SKM-1 (cell line): Measurements from ENCODE around the gene OR52I1.

Experiments used
- DNase-seq: peaks from one replicate; lab custom pipeline; 2025; ENCODE audit not compliant: unreplicated experiment; lab: John Stamatoyannopoulos, UW

Gene OR52I1

DNA sequence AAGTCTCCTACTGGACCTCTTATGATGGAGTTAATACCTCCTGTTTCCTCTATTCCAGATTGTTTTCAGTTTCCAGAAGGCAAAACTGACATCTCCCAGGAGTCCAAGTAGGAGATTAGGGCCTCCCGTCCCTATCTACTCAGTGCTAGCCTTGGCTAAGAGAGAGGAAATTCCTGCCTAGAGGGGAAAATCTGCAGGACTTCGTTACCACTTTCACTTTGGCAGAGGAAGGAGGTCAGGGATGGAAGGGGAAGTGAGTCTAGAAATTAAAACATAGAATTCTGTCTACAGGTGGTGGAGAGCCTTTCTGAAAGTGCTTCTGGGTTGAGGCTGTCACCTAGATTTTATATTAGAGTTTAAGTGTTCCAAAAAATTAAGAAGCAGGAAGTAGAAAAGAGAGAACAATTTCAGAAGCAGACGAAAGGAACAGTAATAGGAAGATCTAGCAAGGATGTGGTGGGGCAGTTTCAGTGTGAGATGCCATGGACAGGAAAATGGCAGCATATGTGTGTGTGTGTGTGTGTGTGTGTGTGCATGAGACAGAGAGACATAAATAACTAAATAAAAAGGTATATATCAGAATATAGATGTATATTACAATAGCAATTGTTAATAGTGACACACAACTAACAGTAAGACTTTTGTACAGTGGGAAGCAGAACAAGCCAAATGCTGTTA lies 16.6 kb downstream of the OR52I1 start:
- no peak for DNase-seq

DNA sequence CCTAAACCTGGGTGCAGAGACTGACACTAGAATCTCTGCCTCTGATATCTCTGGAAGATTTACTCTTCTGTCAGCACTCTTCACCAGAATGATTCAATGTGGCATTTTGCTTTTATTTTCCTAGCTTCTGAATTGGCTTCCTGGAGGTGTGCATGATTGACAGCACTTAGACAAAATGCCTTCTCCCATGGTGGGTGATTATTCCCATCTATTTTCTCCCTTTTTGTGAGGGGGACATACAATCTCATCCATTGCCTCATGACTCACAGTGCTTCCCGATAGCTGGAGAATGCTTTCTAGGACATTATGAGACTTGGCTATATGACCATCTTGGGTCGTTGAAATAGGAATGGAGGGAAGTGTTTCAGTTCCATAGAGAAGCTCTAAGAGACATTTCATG lies 18.1 kb downstream of the OR52I1 start:
- DNase-seq, result no peak

- no peak for DNase-seq
These were observed 22.1 kb downstream of the OR52I1 start for GRCh38 chr11:4615856-4616444.

- DNase-seq, result no peak
These were observed 25.7 kb downstream of the OR52I1 start for GRCh38 chr11:4619514-4619913.

- peak; percentile 52 for DNase-seq
These were observed 32.6 kb downstream of the OR52I1 start for GRCh38 chr11:4626207-4627099.

DNA sequence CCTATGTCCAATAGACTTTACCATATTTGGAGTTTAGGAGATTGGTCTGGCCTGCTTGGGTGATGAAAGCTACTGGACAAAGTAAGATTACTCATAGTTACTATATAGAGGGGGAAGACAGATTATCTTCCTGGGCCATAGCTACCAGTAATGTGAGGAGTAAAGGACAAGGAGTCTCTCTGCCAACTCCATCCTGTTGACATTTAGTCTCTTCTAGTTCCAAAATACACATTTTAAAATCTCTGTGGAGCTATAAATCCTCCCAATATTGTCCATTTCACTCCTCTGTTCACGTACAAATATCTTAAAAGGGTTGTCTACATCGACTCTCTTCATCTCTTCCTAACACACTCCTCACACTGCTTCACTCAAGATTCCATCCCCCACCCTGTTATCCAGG lies 42.3 kb downstream of the OR52I1 start:
- DNase-seq, result no peak

- DNase-seq, result peak; percentile 42
These were observed 43.3 kb downstream of the OR52I1 start, which contains the start of gene OR51D1 for GRCh38 chr11:4636962-4637661. OR51D1 (plus strand) TSS chr11:4637477; CDS start chr11:4639791, 2,314 bp downstream.

DNA sequence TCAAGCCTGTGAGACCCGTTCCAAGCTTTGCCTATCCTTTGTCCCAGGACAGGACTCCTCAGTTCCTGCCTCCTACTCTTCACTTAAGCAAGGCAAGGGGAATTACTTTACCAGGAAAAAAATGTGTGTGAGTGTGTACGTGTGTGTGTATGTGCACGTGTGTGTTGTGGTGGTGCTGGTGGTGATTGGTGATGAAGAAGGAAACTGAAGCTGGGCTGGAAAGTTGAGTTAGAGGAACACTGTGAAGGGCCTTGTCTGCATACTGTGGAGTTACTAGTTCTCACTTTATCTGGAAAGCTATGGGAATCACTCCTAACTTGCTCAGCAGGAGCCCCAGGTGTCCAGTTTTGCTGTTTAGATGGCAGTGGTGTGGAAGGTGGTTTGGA lies 43.8 kb downstream of the OR52I1 start:
- no peak for DNase-seq

DNA sequence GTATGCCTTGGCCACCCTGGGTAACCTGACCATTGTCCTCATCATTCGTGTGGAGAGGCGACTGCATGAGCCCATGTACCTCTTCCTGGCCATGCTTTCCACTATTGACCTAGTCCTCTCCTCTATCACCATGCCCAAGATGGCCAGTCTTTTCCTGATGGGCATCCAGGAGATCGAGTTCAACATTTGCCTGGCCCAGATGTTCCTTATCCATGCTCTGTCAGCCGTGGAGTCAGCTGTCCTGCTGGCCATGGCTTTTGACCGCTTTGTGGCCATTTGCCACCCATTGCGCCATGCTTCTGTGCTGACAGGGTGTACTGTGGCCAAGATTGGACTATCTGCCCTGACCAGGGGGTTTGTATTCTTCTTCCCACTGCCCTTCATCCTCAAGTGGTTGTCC lies 46.1 kb downstream of the OR52I1 start:
- no peak for DNase-seq

DNA sequence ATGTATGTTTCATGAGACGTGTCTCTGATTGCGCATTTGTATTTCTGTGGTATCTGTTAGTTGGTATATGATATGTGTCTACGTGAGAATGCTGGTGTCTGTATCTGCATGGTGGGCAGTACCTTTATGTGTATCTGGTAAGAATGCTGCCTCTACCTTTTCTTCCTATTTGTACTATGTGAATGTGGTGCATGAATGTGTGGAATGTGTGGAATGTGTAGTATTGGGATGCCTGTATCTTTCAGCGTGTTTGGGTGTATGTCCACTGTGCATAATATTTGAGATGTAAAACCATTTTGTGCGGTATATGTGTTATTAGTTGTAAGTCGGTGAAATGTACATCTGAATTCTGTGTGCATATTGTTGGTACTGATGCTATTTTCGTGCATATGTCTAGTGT lies 47.7 kb downstream of the OR52I1 start:
- DNase-seq, result no peak

- no peak for DNase-seq
These were observed 48.2 kb downstream of the OR52I1 start for GRCh38 chr11:4642043-4642442.

- DNase-seq, result no peak
These were observed 49.2 kb downstream of the OR52I1 start for GRCh38 chr11:4643076-4643475.

- no peak for DNase-seq
These were observed 49.8 kb downstream of the OR52I1 start, which contains the start of gene OR51E1 for GRCh38 chr11:4643682-4644081. OR51E1 (plus strand) TSS chr11:4643982; CDS start chr11:4652527, 8,545 bp downstream.

GRCh38 chr11:4644233-4644632 lies 50.4 kb downstream of the OR52I1 start:
- no peak for DNase-seq
